Measurements from ENCODE around the gene FAM78A.

Gene FAM78A

DNA sequence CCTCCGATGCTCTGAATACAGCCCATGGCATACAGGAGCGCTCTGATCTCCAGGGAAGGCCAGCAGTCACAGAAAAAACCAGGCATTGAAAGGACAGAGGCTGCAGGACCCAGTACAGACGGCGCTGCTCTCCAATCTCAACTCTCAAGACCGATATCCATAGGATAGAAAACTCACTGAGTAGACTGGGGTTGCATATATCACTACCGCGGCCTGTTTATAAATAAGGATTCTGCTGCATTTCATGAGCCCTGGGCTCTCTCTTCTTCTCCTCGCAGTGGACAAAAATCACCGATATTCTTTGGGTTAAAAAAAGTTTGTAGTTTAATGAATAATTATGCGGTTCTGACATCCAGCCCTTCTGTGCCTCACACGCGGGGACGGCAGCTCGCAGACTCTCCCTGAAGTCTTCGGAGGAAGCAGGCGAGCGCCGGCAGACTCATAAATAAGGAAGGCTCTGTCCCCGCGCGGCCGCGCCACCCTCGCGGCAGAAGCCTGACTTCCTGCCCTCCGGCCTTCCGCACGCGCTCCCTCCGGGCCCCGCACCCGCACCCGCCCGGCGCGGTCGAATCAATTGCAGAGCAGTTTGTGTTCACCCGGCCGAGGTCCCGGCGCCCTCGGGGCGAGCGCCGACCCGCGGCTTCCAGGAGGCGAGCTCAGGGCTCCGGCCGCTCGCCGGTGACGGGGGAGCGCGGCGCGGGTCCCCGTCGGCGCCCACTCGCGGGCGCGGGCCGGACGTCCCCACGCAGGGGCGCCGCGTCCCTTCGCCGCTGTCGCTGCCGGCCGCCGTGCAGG is at the start of gene FAM78A:
FAM78A (minus strand) TSS at position 417 of the 795 bp plus-strand sequence; CDS start at position 86, 331 bp downstream.
- Mint-ChIP-seq H3K27me3 (peaks cover 5 to 6% of the 10 kb centered on the region in 2 donors), H3K9me3 (no peaks in the 10 kb centered on the region), H3K4me3 (peak within 1 kb of the TSS; percentile 90 to 96), H3K27ac (peak within 1 kb of the TSS; percentile 94), H3K36me3 (peaks cover 3 to 9% of the 10 kb centered on the region in 2 donors), H3K4me1 (peaks cover 22 to 45% of the 10 kb centered on the region in 2 donors)
- ATAC-seq (replicated peaks), result peak; percentile 10 to 16
- DNase-seq, result peak; percentile 21

DNA sequence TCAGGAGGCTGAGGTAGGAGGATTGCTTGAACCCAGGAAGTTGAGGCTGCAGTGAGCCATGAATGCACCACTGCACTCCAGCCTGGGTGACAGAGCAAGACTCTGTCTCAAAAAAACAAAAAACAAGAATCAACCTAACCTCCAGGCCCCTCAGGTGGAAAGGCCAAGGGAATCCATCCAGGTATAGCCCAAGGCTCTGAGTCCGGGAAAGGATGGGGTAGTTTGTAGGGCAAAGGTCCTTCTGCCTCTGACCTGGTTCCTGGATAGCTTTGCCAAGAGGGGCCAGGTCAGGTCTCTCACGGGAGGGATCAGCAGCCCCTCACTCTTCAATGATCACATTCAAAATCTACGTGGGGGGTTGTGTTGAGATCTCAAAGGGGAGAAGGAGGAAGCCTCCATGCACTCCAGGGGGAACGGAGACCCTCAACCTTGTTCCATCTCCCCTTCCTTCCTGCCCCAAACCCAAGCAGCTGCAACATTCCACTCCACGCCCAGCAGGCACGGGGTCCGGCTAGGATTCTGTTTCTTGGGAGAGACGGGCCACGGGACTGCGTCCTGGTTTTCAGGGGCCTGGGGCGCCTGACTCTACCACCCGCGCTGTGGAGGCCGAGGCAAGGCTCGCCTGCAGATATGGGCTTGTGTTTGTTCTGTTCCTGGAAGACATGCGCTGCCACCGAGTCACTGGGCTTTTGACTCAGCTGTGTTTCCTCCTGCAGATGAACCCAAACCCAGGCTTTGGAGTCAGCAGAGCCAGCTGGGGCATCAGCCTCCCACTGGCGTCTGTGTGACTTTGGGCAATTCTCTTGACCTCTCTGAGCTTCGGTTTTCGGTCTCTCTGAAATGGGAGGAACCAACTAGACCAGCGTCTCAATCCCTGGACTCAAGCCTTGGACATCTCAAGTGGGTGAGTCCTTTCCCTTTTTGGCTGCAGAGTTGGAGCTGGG is 48.7 kb upstream of the FAM78A start:
- H3K36me3 Mint-ChIP-seq, result no peaks in the 10 kb centered on the region
- H3K27me3 Mint-ChIP-seq, result peaks cover 4 to 5% of the 10 kb centered on the region in 2 donors
- no peak overlapping the region for H3K27ac Mint-ChIP-seq
- no peaks in the 10 kb centered on the region for H3K4me1 Mint-ChIP-seq
- DNase-seq, result no peak
- H3K9me3 Mint-ChIP-seq, result no peaks in the 10 kb centered on the region
- ATAC-seq (replicated peaks), result no peak
- H3K4me3 Mint-ChIP-seq, result no peak overlapping the region

GRCh38 chr9:131323629-131324028 is 47.3 kb upstream of the FAM78A start:
- DNase-seq (no peak), ATAC-seq (replicated peaks) (no peak)
- no peaks in the 10 kb centered on the region for H3K4me1 Mint-ChIP-seq
- H3K4me3 Mint-ChIP-seq, result no peak overlapping the region
- no peak overlapping the region for H3K27ac Mint-ChIP-seq
- peaks cover 5% of the 10 kb centered on the region in 2 donors for H3K27me3 Mint-ChIP-seq
- no peaks in the 10 kb centered on the region for H3K36me3 Mint-ChIP-seq
- H3K9me3 Mint-ChIP-seq, result no peaks in the 10 kb centered on the region

- Mint-ChIP-seq H3K27me3 (peaks cover 0 to 3% of the 10 kb centered on the region in 2 donors), H3K27ac (no peak overlapping the region), H3K36me3 (no peaks in the 10 kb centered on the region), H3K4me1 (no peaks in the 10 kb centered on the region), H3K4me3 (no peak overlapping the region), H3K9me3 (no peaks in the 10 kb centered on the region)
- DNase-seq (no peak), ATAC-seq (replicated peaks) (no peak)
Observed at GRCh38 chr9:131320031-131320685, 43.8 kb upstream of the FAM78A start.

DNA sequence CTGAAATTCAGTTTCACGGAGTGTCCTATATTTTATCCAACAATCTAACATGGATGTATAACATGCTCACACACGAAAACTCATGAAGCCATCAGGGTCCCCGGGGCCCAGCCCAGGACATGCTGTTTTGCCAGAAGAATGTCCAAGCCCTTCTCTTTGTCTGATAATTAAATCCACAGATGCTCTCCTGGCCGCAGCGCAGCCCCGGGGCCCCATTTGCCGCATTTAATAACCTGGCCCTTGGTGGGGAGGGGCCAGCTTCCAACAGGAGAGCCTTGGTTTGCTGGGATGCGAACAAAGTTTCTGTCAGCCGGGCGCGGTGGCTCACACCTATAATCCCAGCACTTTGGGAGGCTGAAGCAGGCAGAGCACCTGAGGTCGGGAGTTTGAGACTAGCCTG is 43.2 kb upstream of the FAM78A start:
- Mint-ChIP-seq H3K4me3 (no peak overlapping the region), H3K27me3 (peaks cover 0 to 3% of the 10 kb centered on the region in 2 donors), H3K9me3 (no peaks in the 10 kb centered on the region), H3K4me1 (no peaks in the 10 kb centered on the region), H3K27ac (no peak overlapping the region), H3K36me3 (no peaks in the 10 kb centered on the region)
- DNase-seq (no peak), ATAC-seq (replicated peaks) (no peak)

DNA sequence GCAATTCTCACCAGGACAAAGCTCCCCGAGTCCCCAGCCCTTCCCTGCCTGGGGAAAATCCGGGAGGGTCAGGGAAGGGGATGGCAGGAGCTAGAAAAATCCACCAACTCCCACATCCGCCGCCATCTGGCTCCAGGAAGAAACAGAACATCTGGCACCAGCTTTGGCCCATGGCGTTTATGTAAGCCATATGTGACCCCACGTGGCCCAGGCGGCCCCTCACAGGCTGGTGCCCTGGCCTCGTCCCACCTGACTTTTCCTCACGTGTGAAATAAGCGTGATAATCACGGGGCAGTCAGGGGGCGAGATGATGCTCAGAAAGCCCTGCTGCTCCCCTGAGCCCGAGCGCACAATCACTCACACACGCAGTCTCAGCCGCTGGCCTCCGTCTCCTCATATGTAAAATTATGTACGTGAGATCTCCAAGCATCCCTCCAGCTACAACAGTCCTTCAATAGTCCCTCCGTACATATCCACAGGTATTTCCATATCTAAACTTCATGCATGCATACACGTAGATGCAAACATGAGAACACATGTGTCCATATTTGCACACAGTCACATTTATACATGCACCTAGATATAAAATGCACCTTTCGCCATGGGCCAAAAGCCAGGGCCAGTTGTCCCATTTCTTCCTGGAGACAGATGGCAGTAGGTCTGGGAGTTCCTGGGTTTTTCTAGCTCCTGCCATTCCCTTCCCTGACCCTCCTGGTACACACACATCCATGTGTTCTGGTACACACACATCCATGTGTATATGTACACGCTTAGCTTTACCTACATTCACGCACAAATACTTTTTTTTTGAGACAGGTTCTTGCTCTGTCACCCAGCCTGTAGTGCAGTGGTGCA is 42.1 kb upstream of the FAM78A start:
- DNase-seq, result no peak
- Mint-ChIP-seq H3K4me3 (no peak overlapping the region), H3K4me1 (no peaks in the 10 kb centered on the region), H3K9me3 (no peaks in the 10 kb centered on the region), H3K27ac (no peak overlapping the region), H3K27me3 (peaks cover 0 to 3% of the 10 kb centered on the region in 2 donors), H3K36me3 (no peaks in the 10 kb centered on the region)
- no peak for ATAC-seq (replicated peaks)

DNA sequence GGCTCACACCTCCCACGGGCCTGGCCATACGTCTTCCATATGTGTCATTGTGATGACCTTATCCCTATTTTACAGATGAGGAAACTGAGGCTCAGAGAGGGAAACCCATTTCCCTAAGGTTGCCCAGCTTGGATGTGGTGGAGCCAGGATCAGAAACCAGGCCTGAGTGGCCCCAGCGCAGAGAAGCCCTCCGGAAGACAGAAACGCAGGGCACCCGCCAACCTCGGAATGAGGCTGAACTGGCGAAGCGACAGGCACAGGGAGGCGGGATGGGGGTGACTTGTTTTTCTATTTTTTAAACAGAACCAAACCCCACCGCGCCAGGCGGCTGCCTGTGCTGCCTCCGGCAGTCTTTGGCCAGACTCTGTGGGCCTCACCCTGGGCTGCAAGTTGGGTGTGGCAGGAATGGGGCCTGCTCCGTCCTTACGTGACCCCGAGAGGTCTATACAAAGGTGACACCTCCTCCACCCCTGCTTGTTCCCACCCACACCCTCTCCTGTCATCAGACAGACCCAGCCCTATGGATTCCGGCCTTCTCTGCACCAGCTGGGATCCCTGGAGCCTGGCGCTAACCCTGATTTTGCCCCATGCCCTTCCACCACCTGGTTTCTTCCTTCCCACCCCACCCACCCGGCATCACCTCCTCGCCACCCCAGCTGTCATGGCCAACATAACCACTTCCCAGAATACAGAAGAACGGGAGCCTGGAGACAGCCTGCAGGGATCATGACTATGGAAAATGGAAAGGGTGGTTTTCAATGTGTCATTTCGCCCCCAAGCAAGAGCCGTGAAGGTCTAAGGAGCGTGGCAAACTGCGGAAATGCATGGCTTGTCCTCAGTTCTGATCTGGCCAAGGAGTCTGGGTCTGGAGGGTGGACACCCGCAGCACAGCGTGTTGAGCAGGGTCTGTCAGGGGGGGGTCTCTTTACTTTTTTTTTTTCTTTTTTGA is 36.8 kb upstream of the FAM78A start:
- Mint-ChIP-seq H3K4me3 (no peak overlapping the region), H3K9me3 (no peaks in the 10 kb centered on the region), H3K36me3 (no peaks in the 10 kb centered on the region), H3K4me1 (peaks cover 8 to 10% of the 10 kb centered on the region in 2 donors), H3K27me3 (no peaks in the 10 kb centered on the region), H3K27ac (no peak overlapping the region)
- no peak for ATAC-seq (replicated peaks)
- DNase-seq, result no peak

- ATAC-seq (replicated peaks) (no peak), DNase-seq (no peak)
- no peaks in the 10 kb centered on the region for H3K9me3 Mint-ChIP-seq
- H3K36me3 Mint-ChIP-seq, result no peaks in the 10 kb centered on the region
- peaks cover 8 to 10% of the 10 kb centered on the region in 2 donors for H3K4me1 Mint-ChIP-seq
- no peak overlapping the region for H3K4me3 Mint-ChIP-seq
- H3K27ac Mint-ChIP-seq, result no peak overlapping the region
- no peaks in the 10 kb centered on the region for H3K27me3 Mint-ChIP-seq
Observed at GRCh38 chr9:131312246-131312645, 35.9 kb upstream of the FAM78A start.

DNA sequence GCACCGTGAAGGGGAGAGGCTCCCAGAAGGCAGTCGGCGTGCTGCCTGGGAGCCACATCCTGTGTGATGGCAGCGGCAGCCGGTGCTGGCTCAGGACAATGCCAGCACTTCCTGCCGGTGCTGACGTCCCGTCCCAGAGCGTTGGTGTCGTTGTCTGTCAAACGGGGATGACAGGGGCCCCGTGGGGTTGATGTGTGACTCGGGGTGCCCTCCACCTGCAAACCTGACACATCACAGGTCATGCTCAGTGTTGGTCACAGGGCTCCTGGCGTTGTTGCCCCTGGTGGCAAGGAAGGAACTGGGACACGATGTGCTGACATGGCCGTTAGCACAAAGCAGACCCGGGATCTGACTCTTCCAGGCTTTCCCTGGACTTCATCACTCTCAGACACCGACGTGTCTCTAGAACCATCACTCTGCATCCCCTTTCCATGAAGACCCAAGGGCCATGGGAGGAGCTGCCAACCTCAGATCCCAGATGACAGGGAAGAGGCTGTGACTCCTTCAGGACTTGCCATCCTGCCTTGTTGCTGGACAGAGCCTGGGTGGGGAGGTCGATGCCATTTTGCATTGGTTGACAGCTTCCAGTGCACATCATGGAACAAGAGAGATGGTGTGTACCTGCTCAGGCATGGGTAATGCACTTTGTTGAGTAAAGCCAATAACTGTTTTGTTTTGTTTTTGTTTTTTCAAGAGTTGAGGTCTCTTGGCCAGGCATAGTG is 34.7 kb upstream of the FAM78A start:
- peaks cover 8 to 10% of the 10 kb centered on the region in 2 donors for H3K4me1 Mint-ChIP-seq
- H3K36me3 Mint-ChIP-seq, result no peaks in the 10 kb centered on the region
- DNase-seq, result peak; percentile 9
- H3K4me3 Mint-ChIP-seq, result peak overlapping the region; percentile 16 to 41
- no peaks in the 10 kb centered on the region for H3K9me3 Mint-ChIP-seq
- ATAC-seq (replicated peaks), result peak; percentile 38 to 83
- peaks cover 0 to 7% of the 10 kb centered on the region in 2 donors for H3K27me3 Mint-ChIP-seq
- peak overlapping the region; percentile 51 for H3K27ac Mint-ChIP-seq

GRCh38 chr9:131309530-131310276 is 33.4 kb upstream of the FAM78A start:
- H3K4me3 Mint-ChIP-seq, result no peak overlapping the region
- no peaks in the 10 kb centered on the region for H3K9me3 Mint-ChIP-seq
- H3K27ac Mint-ChIP-seq, result no peak overlapping the region
- DNase-seq, result no peak
- H3K36me3 Mint-ChIP-seq, result no peaks in the 10 kb centered on the region
- H3K27me3 Mint-ChIP-seq, result peaks cover 0 to 10% of the 10 kb centered on the region in 2 donors
- peaks cover 8 to 10% of the 10 kb centered on the region in 2 donors for H3K4me1 Mint-ChIP-seq
- no peak for ATAC-seq (replicated peaks)

- Mint-ChIP-seq H3K27ac (no peak overlapping the region), H3K27me3 (peaks cover 0 to 13% of the 10 kb centered on the region in 2 donors), H3K4me3 (no peak overlapping the region), H3K36me3 (no peaks in the 10 kb centered on the region), H3K4me1 (peaks cover 8 to 10% of the 10 kb centered on the region in 2 donors), H3K9me3 (no peaks in the 10 kb centered on the region)
- no peak for DNase-seq
- no peak for ATAC-seq (replicated peaks)
Observed at GRCh38 chr9:131308906-131309529, 32.7 kb upstream of the FAM78A start.

All from stimulated activated naive B cell treated with anti-CD40 and anti-IgM and Interleukin-4, amounts not matched to agents 10 μg/mL and 1 μg/mL and 100 μg/mL, for 72 hours (primary cell).